Lung (tissue), 12 donors: ENCODE results near the gene GLDN. TPM values are rescaled to one million over a fixed set of nuclear protein-coding genes. Genes with fewer than 3 reads are reported as not detected.

Experiments used
- ATAC-seq: fragments of 200-7000 bp; cut with Tn5 transposase; one replicate; pipeline ENCODE4 v1.9.1; 2020; ENCODE audit warnings: moderate number of reproducible peaks; ENCODE audit not compliant: insufficient read depth, low FRiP score
- DNase-seq, 3 donors: peaks; one replicate each; pipeline ENCODE4 v3.0.0-alpha.2; 2013 to 2017
- H3K27ac ChIP-seq, 2 donors: one replicate each; pipeline ENCODE4 v1.5.1; 2013; ENCODE audit warnings: mild to moderate bottlenecking in 2 of 2, moderate library complexity in 2 of 2, control low read depth in 1 of 2, inconsistent platforms in 1 of 2, low read depth in 1 of 2, low read length in 1 of 2
- H3K27me3 ChIP-seq, 3 donors: one replicate each; pipeline ENCODE4 v1.5.1; 2013; ENCODE audit warnings: low read length in 2 of 3; ENCODE audit not compliant: control insufficient read depth in 3 of 3, insufficient read depth in 3 of 3
- H3K36me3 ChIP-seq, 4 donors: one replicate each; pipeline ENCODE4 v1.5.1; 2013; ENCODE audit warnings: low read length in 4 of 4, mild to moderate bottlenecking in 1 of 4, moderate library complexity in 1 of 4; ENCODE audit not compliant: control insufficient read depth in 4 of 4, insufficient read depth in 4 of 4
- H3K4me1 ChIP-seq, 5 donors: one replicate each; pipeline ENCODE4 v1.5.1; 2013; ENCODE audit warnings: low read length in 5 of 5, mild to moderate bottlenecking in 2 of 5, moderate library complexity in 1 of 5; ENCODE audit not compliant: control insufficient read depth in 5 of 5, insufficient read depth in 5 of 5
- H3K4me3 ChIP-seq: one replicate; pipeline ENCODE4 v1.5.1; 2013; ENCODE audit warnings: mild to moderate bottlenecking, control low read depth, moderate library complexity
- H3K9ac ChIP-seq, 2 donors: one replicate each; pipeline ENCODE4 v1.5.1; 2013; ENCODE audit warnings: low read length in 2 of 2, control low read depth in 1 of 2; ENCODE audit not compliant: insufficient read depth in 1 of 2
- H3K9me3 ChIP-seq, 4 donors: one replicate each; pipeline ENCODE4 v1.5.1; 2013; ENCODE audit warnings: low read length in 3 of 4, mild to moderate bottlenecking in 1 of 4, moderate library complexity in 1 of 4; ENCODE audit not compliant: control insufficient read depth in 4 of 4, insufficient read depth in 3 of 4
- CTCF ChIP-seq: IDR thresholded peaks from 2 replicates; pipeline ENCODE4 v1.5.1; 2012; ENCODE audit warnings: mild to moderate bottlenecking; ENCODE audit errors: control extremely low read depth, extremely low read depth
- WGBS, 2 donors: extraction: QIAGEN DNeasy Blood & Tissue Kit; methylation state at CpG; one replicate each; pipeline ENCODE4 v1.1.7; 2013; 5-methylcytosine and 5-hydroxymethylcytosine counted together
- polyA plus RNA-seq, 2 donors: library from polyadenylated mRNA; stranded (reverse); fragments of 200-250 nt; gene quantifications; one replicate each; pipeline ENCODE4 v1.2.1, GENCODE V29; 2013
- total RNA-seq, 2 donors: library from RNA; depleted of rRNA in 1 of 2; stranded (reverse); fragments of >200 nt in 1 of 2; gene quantifications; one replicate each; pipeline ENCODE4 v1.2.1, GENCODE V29; 2014 to 2021
- donor health status: control.
- donor health status: control.
- donor health status: Bipolar disorder and iron deficiency.
- donor health status: healthy.
- donor health status: DM: yes; HTN: yes; CAD: no.

GLDN gene
- total and polyA plus RNA-seq, 4 donors: 0.82 to 75.8 (median 8.4) TPM

- H3K27ac ChIP-seq: no peak within 1 kb of the TSS
- DNase-seq (no peak), ATAC-seq (no peak)
- no peak for TF ChIP-seq CTCF
- H3K36me3 ChIP-seq: no peaks in the 10 kb centered on the region
- no peak within 1 kb of the TSS for H3K4me3 ChIP-seq
- H3K9me3 ChIP-seq: no peaks in the 10 kb centered on the region
- H3K4me1 ChIP-seq: peaks cover 0 to 15% (median 9%) of the 10 kb centered on the region in 5 donors
- 91 to 94% methylated on average over 6 of the region's 6 CpGs for WGBS, 2 donors
- peaks cover 0 to 23% (median 11%) of the 10 kb centered on the region in 3 donors for H3K27me3 ChIP-seq
- no peak within 1 kb of the TSS for H3K9ac ChIP-seq
Observed at GRCh38 chr15:51338496-51338895, 3.0 kb upstream of the GLDN start, which contains the start of gene CYP19A1. CYP19A1 (minus strand) TSS chr15:51338596; CDS start chr15:51242912, 95,684 bp downstream.

- no peak for DNase-seq
- Histone ChIP-seq H3K27me3 (peaks cover 0 to 25% (median 11%) of the 10 kb centered on the region in 3 donors), H3K9ac (peak overlapping the region in 1 of 2 donors; percentile 4), H3K9me3 (no peaks in the 10 kb centered on the region), H3K4me1 (peaks cover 0 to 15% (median 0%) of the 10 kb centered on the region in 5 donors), H3K27ac (peak overlapping the region in 1 of 2 donors; percentile 28), H3K4me3 (peak overlapping the region; percentile 8), H3K36me3 (no peaks in the 10 kb centered on the region)
- no peak for ATAC-seq
- 57 to 61% methylated on average over 16 of the region's 16 CpGs for WGBS, 2 donors
- TF ChIP-seq CTCF: no peak
Observed at GRCh38 chr15:51342227-51342999, 958 bp downstream of the GLDN start.

GRCh38 chr15:51343466-51343865 is 2.0 kb downstream of the GLDN start:
- no peak for DNase-seq
- ATAC-seq: no peak
- H3K4me1 ChIP-seq: peaks cover 0 to 15% (median 2%) of the 10 kb centered on the region in 5 donors
- no peak overlapping the region for H3K9ac ChIP-seq
- no peak overlapping the region for H3K27ac ChIP-seq
- WGBS, 2 donors: 96 to 97% methylated on average over 4 of the region's 4 CpGs
- peaks cover 0 to 25% (median 11%) of the 10 kb centered on the region in 3 donors for H3K27me3 ChIP-seq
- H3K36me3 ChIP-seq: no peaks in the 10 kb centered on the region
- H3K4me3 ChIP-seq: no peak overlapping the region
- TF ChIP-seq CTCF: no peak
- H3K9me3 ChIP-seq: no peaks in the 10 kb centered on the region
